ENCODE results near the gene PMM2.

The PMM2 gene

DNA sequence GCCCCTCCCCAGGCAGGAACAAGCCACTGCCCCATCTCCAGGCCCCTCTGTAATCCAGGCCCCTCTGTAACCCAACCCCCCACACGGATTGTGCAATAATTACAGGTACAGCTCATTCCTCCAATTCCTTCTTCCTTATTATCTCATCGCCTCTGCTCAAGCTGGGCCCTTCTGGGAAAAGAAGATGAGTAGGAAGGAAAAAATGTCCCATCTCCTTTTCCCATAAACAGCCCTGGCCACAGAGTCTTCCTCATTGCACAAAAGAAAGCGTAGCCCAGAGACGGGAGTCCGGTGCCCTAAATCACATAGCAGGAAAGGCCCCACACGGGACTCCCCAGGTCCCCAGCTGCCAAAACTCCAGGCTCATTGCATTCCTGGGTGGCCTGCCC lies 80.9 kb downstream of the PMM2 start:
- H3K27me3 ChIP-seq (ENCODE audit: control insufficient read depth, insufficient read depth, low read length), result no peaks in the 10 kb centered on the region
- no peak overlapping the region for H3K27ac ChIP-seq (ENCODE audit: low read length)
- no peaks in the 10 kb centered on the region for H3K36me3 ChIP-seq (ENCODE audit: control insufficient read depth, insufficient read depth, low read length)
- H3K9me3 ChIP-seq (ENCODE audit: control insufficient read depth, insufficient read depth, low read length), result no peaks in the 10 kb centered on the region
- WGBS (ENCODE audit: insufficient coverage, insufficient read length), result no CpG with 5 or more reads among the region's 6 CpGs
- DNase-seq (ENCODE audit: low read depth, low spot score), result no peak
- H3K4me3 ChIP-seq (ENCODE audit: low read length), result no peak overlapping the region
- H3K4me1 ChIP-seq (ENCODE audit: control insufficient read depth, insufficient read depth, low read length), result peaks cover 1% of the 10 kb centered on the region

DNA sequence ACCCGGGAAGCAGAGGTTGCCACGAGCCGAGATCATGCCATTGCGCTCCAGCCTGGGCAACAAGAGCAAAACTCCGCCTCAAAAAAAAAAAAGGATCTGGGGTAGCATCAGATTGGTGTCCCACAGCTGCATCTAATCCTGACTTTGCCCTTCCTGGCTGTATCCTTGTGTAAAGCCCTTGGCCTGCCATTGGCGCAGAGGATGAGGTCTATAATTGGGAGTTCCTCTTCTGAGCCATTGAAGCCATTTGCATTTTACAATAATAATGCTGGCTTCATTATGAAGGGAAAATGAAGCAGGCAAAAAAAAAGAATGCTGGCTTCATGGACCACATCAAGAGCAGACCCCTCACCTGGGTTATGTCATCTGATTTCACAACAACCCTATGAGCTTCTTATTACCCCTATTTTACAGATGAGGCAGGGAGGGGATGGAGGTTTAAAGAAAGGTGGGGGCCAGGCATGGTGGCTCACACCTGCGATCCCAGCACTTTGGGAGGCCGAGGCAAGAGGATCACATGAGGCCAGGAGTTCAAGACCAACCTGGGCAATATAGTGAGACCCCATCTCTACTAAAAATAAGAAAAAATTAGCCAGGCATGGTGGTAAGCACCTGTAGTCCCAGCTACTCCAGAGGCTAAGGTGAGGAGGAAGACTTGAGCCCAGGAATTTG lies 83.3 kb downstream of the PMM2 start:
- H3K36me3 ChIP-seq (ENCODE audit: control insufficient read depth, insufficient read depth, low read length), result no peaks in the 10 kb centered on the region

DNA sequence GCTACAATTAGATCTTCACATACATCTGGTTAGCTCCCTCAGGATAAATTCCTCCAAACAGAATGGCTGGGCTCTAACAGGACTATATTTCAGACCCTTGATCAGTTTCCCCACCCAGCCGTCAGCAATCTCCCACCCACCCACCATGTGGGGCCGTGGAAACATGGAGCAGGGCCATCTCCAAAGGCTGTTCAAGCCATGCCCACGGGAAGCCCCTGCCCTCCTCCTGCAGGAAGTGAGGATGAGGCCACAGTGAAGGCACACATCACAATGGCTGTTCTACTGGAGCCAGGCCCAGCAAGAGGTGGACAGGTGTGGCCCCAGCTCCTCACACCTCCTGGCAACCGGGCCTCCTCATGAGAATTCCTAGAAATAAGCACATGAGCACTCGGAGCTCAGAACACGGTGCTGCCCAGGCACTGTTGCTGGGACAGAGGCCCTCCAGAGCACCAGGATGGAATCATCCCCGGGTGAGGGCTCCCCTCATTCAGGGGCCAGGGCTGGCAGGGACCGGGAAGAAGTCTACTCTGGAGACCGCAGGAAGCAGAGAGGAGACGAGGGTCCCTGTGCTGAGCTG lies 84.5 kb downstream of the PMM2 start, which contains the start of gene LITAFD:
TSS of gene LITAFD (plus strand) at position 311 of the 577 bp plus-strand sequence. CDS start 2,005 bp downstream, outside the sequence.
- Histone ChIP-seq H3K4me1 (ENCODE audit: control insufficient read depth, insufficient read depth, low read length) (peaks cover 3% of the 10 kb centered on the region), H3K27me3 (ENCODE audit: control insufficient read depth, insufficient read depth, low read length) (no peaks in the 10 kb centered on the region), H3K9me3 (ENCODE audit: control insufficient read depth, insufficient read depth, low read length) (no peaks in the 10 kb centered on the region), H3K4me3 (ENCODE audit: low read length) (no peak within 1 kb of the TSS), H3K27ac (ENCODE audit: low read length) (no peak within 1 kb of the TSS), H3K36me3 (ENCODE audit: control insufficient read depth, insufficient read depth, low read length) (no peaks in the 10 kb centered on the region)
- DNase-seq (ENCODE audit: low read depth, low spot score), result no peak
- no CpG with 5 or more reads among the region's 10 CpGs for WGBS (ENCODE audit: insufficient coverage, insufficient read length)

More for the DNA sequence above, 83.3 kb downstream of the PMM2 start:
- Histone ChIP-seq H3K4me3 (ENCODE audit: low read length) (no peak overlapping the region), H3K27me3 (ENCODE audit: control insufficient read depth, insufficient read depth, low read length) (no peaks in the 10 kb centered on the region), H3K9me3 (ENCODE audit: control insufficient read depth, insufficient read depth, low read length) (no peaks in the 10 kb centered on the region), H3K4me1 (ENCODE audit: control insufficient read depth, insufficient read depth, low read length) (peaks cover 1% of the 10 kb centered on the region), H3K27ac (ENCODE audit: low read length) (no peak overlapping the region)
- WGBS (ENCODE audit: insufficient coverage, insufficient read length), result no CpG with 5 or more reads among the region's 8 CpGs
- DNase-seq (ENCODE audit: low read depth, low spot score), result no peak

DNA sequence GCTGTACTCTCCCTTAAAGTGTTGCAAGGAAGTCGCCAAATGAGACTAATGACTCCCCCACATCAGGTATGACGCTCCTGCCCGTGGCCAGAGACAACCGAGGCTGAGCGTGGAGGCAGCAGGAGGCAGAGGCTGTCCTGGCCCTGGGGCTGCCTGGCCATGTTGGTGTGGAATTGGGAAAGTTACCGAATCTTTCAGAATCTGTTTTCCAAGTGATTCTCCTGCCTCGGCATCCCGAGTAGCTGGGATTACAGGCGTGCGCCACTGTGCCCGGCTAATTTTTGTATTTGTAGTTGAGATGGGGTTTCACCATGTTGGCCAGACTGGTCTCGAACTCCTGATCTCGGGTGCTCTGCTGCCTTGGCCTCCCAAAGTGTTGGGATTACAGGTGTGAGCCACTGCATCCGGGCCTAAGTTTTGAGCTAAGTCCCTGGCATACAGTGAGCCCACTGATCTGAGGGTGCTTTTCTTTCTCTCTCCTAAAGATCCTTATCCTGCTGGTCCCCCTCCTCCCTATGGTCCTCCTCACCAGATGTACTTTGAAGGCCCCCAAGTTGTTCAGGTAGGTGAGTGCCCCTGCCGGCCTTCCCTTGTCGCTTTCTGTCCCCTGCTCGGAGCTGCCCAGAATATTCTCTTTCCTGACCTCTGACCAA lies 85.2 kb downstream of the PMM2 start:
- H3K27ac ChIP-seq (ENCODE audit: low read length), result no peak overlapping the region
- no peaks in the 10 kb centered on the region; the same call in 1 of the 2 replicates for H3K36me3 ChIP-seq (ENCODE audit: control insufficient read depth, insufficient read depth, low read length)
- H3K27me3 ChIP-seq (ENCODE audit: control insufficient read depth, insufficient read depth, low read length), result no peaks in the 10 kb centered on the region
- DNase-seq (ENCODE audit: low read depth, low spot score), result no peak
- H3K4me3 ChIP-seq (ENCODE audit: low read length), result no peak overlapping the region
- no peaks in the 10 kb centered on the region for H3K9me3 ChIP-seq (ENCODE audit: control insufficient read depth, insufficient read depth, low read length)
- H3K4me1 ChIP-seq (ENCODE audit: control insufficient read depth, insufficient read depth, low read length), result peaks cover 3% of the 10 kb centered on the region
- WGBS (ENCODE audit: insufficient coverage, insufficient read length), result no CpG with 5 or more reads among the region's 17 CpGs

DNA sequence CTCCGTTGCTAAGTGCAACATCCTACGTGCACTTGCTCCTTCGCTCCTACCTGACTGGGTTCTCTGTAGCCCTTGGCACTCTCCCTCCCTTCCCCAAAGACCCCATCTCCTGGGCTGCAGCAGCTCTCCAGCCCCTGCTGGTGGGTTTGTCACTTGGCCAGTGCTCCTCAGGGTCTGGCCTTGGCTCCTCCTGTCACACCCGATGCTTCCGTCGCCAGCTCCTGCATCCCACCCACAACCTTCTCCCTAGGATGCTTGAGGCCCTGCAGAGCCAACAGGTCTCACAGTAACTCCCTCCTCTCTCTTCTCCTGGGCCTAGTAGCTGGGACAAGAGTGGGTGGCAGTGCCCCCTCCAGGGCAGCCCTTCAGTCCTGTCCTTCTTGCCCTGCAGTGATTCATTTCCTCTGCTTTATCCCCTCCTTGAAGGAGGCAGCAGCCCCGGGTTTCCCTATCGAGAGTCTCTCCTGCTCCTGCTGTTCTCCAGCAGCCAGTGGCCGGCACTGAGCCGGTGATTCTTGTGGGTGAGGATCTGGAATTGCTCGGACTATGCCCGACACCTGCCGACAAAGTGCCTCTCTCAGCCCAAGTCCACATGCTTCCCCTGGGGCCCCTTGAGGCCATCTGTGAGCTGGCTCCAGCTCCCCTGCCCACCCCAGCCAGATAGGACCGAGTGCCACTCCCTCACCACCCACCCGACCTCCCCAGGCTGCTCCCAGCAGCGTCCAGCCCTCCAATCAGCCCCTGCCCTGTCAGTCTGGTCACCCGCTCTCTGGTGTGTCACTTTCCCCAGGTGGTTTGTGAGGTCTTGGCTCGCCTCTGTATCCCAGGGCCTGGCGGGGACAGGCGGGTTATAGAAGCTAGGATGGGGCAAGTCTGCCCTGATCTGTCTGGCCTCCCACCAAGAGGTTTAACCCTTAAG lies 88.3 kb downstream of the PMM2 start:
- no peaks in the 10 kb centered on the region for H3K9me3 ChIP-seq (ENCODE audit: control insufficient read depth, insufficient read depth, low read length)
- H3K4me1 ChIP-seq (ENCODE audit: control insufficient read depth, insufficient read depth, low read length), result 0 out of 2 replicates have a peak, but pooled peaks cover 2% of the 10 kb centered on the region
- H3K27ac ChIP-seq (ENCODE audit: low read length), result no peak overlapping the region
- peaks cover 10% of the 10 kb centered on the region; the same call in 1 of the 2 replicates for H3K36me3 ChIP-seq (ENCODE audit: control insufficient read depth, insufficient read depth, low read length)
- DNase-seq (ENCODE audit: low read depth, low spot score), result no peak
- WGBS (ENCODE audit: insufficient coverage, insufficient read length), result no CpG with 5 or more reads among the region's 20 CpGs
- H3K27me3 ChIP-seq (ENCODE audit: control insufficient read depth, insufficient read depth, low read length), result no peaks in the 10 kb centered on the region
- H3K4me3 ChIP-seq (ENCODE audit: low read length), result no peak overlapping the region

DNA sequence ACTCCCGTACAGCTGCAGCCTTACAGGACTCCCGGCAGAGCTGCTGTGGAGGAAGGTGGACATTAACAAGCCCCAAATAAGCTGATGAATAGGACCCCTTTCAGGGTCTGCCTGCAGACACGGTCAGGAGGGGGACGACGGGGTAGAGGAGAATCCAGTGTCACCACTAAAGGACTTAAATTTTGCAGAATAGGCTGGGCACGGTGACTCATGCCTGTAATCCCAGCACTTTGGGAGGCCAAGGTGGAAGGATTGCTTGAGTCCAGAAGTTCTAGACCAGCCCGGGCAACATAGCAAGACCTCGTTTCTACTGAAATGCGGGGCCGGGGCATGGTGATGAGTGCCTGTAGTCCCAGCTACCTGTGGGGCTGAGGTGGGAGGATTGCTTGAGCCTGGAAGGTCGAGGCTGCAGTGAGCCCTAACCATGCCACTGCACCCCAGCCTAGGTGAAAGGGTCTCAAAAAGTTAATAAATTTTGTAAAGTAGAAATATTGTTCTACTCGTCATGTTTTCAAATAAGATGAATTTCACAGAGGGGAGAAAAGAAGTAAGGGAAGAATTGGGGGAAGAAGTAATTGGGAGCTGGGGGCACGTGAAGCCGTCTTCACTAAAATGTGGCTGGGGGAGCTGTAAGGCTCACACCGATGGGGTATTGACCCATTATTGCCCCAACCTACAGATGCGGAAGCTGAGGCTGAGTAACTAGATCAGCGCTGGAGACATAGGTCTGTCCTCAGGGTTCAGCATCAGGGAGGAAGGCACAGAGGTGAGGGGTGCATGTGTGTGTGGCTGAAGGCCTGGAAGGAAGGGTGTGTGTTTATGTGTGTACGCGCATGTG lies 89.2 kb downstream of the PMM2 start:
- H3K9me3 ChIP-seq (ENCODE audit: control insufficient read depth, insufficient read depth, low read length), result no peaks in the 10 kb centered on the region
- no peaks in the 10 kb centered on the region for H3K27me3 ChIP-seq (ENCODE audit: control insufficient read depth, insufficient read depth, low read length)
- H3K36me3 ChIP-seq (ENCODE audit: control insufficient read depth, insufficient read depth, low read length), result peaks cover 17% of the 10 kb centered on the region
- no peak overlapping the region for H3K4me3 ChIP-seq (ENCODE audit: low read length)
- 100% methylated on average over 2 of the region's 19 CpGs for WGBS (ENCODE audit: insufficient coverage, insufficient read length)
- DNase-seq (ENCODE audit: low read depth, low spot score), result no peak
- 0 out of 2 replicates have a peak, but pooled peaks cover 2% of the 10 kb centered on the region for H3K4me1 ChIP-seq (ENCODE audit: control insufficient read depth, insufficient read depth, low read length)
- no peak overlapping the region for H3K27ac ChIP-seq (ENCODE audit: low read length)

DNA sequence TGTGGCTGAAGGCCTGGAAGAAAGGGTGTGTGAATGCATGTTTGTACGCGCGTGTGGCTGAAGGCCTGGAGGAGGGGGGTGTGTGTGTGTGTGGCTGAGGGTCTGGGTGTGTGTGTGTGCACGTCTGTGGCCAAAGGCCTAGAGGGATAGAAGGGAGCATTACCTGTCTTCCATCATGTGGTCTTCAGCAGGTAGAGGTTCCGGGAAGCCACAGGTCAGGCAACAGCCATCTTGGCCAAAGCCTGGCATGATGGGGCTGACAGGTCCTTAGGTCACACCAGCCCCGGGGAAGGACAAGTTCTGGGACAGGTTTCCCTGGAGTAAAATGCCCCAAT lies 89.8 kb downstream of the PMM2 start:
- no peak overlapping the region for H3K27ac ChIP-seq (ENCODE audit: low read length)
- no peaks in the 10 kb centered on the region for H3K9me3 ChIP-seq (ENCODE audit: control insufficient read depth, insufficient read depth, low read length)
- no peak overlapping the region for H3K4me3 ChIP-seq (ENCODE audit: low read length)
- no CpG with 5 or more reads among the region's 6 CpGs for WGBS (ENCODE audit: insufficient coverage, insufficient read length)
- 0 out of 2 replicates have a peak, but pooled peaks cover 2% of the 10 kb centered on the region for H3K4me1 ChIP-seq (ENCODE audit: control insufficient read depth, insufficient read depth, low read length)
- peaks cover 17% of the 10 kb centered on the region for H3K36me3 ChIP-seq (ENCODE audit: control insufficient read depth, insufficient read depth, low read length)
- DNase-seq (ENCODE audit: low read depth, low spot score), result no peak
- no peaks in the 10 kb centered on the region for H3K27me3 ChIP-seq (ENCODE audit: control insufficient read depth, insufficient read depth, low read length)

DNA sequence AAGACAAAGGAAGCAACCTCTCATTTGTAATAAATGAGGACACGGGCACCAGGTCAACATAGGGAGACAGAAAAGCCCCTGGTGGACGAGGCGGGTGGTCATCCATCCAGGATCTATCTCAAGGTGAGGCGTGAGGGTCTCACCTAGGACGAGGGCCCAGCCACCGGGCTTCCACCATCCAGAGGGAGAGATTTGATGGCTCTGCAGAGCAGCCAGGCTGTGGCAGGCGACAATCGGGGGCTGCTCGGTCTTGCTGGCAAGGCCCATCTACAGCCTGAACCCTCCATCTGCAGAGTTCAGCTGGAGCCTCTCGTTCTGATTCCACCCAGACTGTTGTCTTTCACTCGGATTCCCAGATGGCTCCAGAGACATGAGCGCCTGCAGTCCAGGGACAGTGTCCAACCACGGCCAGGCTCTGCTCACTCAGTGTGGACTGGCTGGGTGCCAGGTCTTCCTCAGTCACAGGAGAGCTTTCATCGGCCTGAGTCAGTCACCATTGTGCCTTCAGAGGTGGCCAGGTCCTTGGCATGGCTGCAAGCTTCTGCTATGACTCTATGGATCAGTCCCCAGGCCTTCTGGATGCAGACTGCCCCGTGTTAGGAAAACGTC lies 90.4 kb downstream of the PMM2 start:
- Histone ChIP-seq H3K4me1 (ENCODE audit: control insufficient read depth, insufficient read depth, low read length) (0 out of 2 replicates have a peak, but pooled peaks cover 2% of the 10 kb centered on the region), H3K4me3 (ENCODE audit: low read length) (no peak overlapping the region), H3K27ac (ENCODE audit: low read length) (no peak overlapping the region), H3K36me3 (ENCODE audit: control insufficient read depth, insufficient read depth, low read length) (peaks cover 17% of the 10 kb centered on the region), H3K27me3 (ENCODE audit: control insufficient read depth, insufficient read depth, low read length) (no peaks in the 10 kb centered on the region), H3K9me3 (ENCODE audit: control insufficient read depth, insufficient read depth, low read length) (no peaks in the 10 kb centered on the region)
- no CpG with 5 or more reads among the region's 16 CpGs for WGBS (ENCODE audit: insufficient coverage, insufficient read length)
- DNase-seq (ENCODE audit: low read depth, low spot score), result no peak

All from iPS DF 6.9 (cell line).